OCI-LY1 (cell line): ENCODE results near the gene ASH1L.

Experiments used
- H2AFZ ChIP-seq: fragments of 200-600 bp; sonication (generic), shearing (Covaris generic); 2 replicates; pipeline ENCODE4 v1.6.0; 2014; ENCODE audit warnings: antibody characterized with exemption, mild to moderate bottlenecking, low read length
- H3F3A ChIP-seq: fragments of 200-600 bp; sonication (generic), shearing (Covaris generic); 2 replicates; pipeline ENCODE4 v1.6.0; 2014; ENCODE audit warnings: mild to moderate bottlenecking, antibody characterized with exemption, low read length, moderate library complexity; ENCODE audit not compliant: insufficient read depth
- H3K27ac ChIP-seq: fragments of 200-600 bp; sonication (generic); 2 replicates; pipeline ENCODE4 v1.5.1; 2014; ENCODE audit warnings: low read length, mixed run types, mild to moderate bottlenecking, low read depth; ENCODE audit not compliant: poor library complexity, severe bottlenecking
- H3K27me3 ChIP-seq: fragments of 200-600 bp; sonication (generic); 2 replicates; pipeline ENCODE4 v1.6.0; 2014; ENCODE audit warnings: antibody characterized with exemption, mild to moderate bottlenecking, low read length, moderate library complexity; ENCODE audit not compliant: insufficient read depth
- H3K36me3 ChIP-seq: fragments of 200-600 bp; sonication (generic); 2 replicates; pipeline ENCODE4 v1.6.1; 2014; ENCODE audit warnings: mild to moderate bottlenecking, antibody characterized with exemption, low read length, moderate library complexity, mixed read lengths; ENCODE audit not compliant: insufficient read depth
- H3K4me1 ChIP-seq: fragments of 200-600 bp; sonication (generic); 2 replicates; pipeline ENCODE4 v1.5.1; 2014; ENCODE audit warnings: mild to moderate bottlenecking, low read length, moderate library complexity; ENCODE audit not compliant: insufficient read depth, severe bottlenecking
- H3K4me2 ChIP-seq: fragments of 200-600 bp; sonication (generic), shearing (Covaris generic); 2 replicates; pipeline ENCODE4 v1.6.1; 2014; ENCODE audit warnings: low read length
- H3K4me3 ChIP-seq: fragments of 200-600 bp; sonication (generic); 2 replicates; pipeline ENCODE4 v1.5.1; 2014; ENCODE audit warnings: low read length, low read depth, mild to moderate bottlenecking, mixed read lengths; ENCODE audit not compliant: poor library complexity, severe bottlenecking
- H3K79me2 ChIP-seq: fragments of 200-600 bp; shearing (Covaris generic); 2 replicates; pipeline ENCODE4 v1.6.1; 2016; ENCODE audit warnings: mixed run types, low read length, mixed read lengths; ENCODE audit not compliant: insufficient read depth
- H3K9ac ChIP-seq: fragments of 200-600 bp; sonication (generic), shearing (Covaris generic); 2 replicates; pipeline ENCODE4 v1.6.1; 2014; ENCODE audit warnings: mild to moderate bottlenecking, low read length, mixed read lengths
- H3K9me2 ChIP-seq: fragments of 200-600 bp; sonication (generic), shearing (Covaris generic); 2 replicates; pipeline ENCODE4 v1.6.1; 2014; ENCODE audit warnings: low read depth, mild to moderate bottlenecking, low read length, mixed read lengths
- H3K9me3 ChIP-seq: fragments of 200-600 bp; shearing (Covaris generic); 2 replicates; pipeline ENCODE4 v1.6.1; 2014; ENCODE audit warnings: low read length, mixed read lengths
- H4K20me1 ChIP-seq: fragments of 200-600 bp; sonication (generic), shearing (Covaris generic); 2 replicates; pipeline ENCODE4 v1.6.0; 2016; ENCODE audit warnings: mild to moderate bottlenecking, low read length; ENCODE audit not compliant: insufficient read depth
- CTCF ChIP-seq: fragments of 200-600 bp; sonication (generic), shearing (Covaris generic); IDR thresholded peaks from 2 replicates; pipeline ENCODE4 v1.5.1; 2017; ENCODE audit warnings: mild to moderate bottlenecking, antibody characterized with exemption, low read length, moderate library complexity, mixed read lengths
- EZH2 ChIP-seq: fragments of 200-600 bp; sonication (generic), shearing (Covaris generic); IDR thresholded peaks from 2 replicates; pipeline ENCODE4 v1.8.0; 2017; ENCODE audit warnings: borderline replicate concordance, mixed run types, mild to moderate bottlenecking, antibody characterized with exemption, low read length, moderate library complexity, mixed read lengths

Gene ASH1L

GRCh38 chr1:155485945-155486344, 76.7 kb downstream of the ASH1L start:
- H3K4me2 ChIP-seq = no peak overlapping the region

GRCh38 chr1:155485222-155485621, 77.4 kb downstream of the ASH1L start:
- Histone ChIP-seq H3K27ac (no peak overlapping the region), H3K27me3 (no peaks in the 10 kb centered on the region), H3K9me3 (no peaks in the 10 kb centered on the region), H3K36me3 (peaks cover 32% of the 10 kb centered on the region), H3K4me2 (no peak overlapping the region), H3K9ac (no peak overlapping the region), H3K9me2 (no peaks in the 10 kb centered on the region), H3K79me2 (peaks cover 40% of the 10 kb centered on the region), H3F3A (no peaks in the 10 kb centered on the region), H4K20me1 (no peaks in the 10 kb centered on the region), H3K4me1 (peaks cover 4% of the 10 kb centered on the region), H3K4me3 (no peak overlapping the region), H2AFZ (no peak overlapping the region)
- TF ChIP-seq CTCF (no peak), EZH2 (no peak)

More at GRCh38 chr1:155485945-155486344, 76.7 kb downstream of the ASH1L start:
- Histone ChIP-seq H2AFZ (no peak overlapping the region), H3K79me2 (peaks cover 43% of the 10 kb centered on the region), H3K27me3 (no peaks in the 10 kb centered on the region), H3K9me2 (no peaks in the 10 kb centered on the region), H3K27ac (no peak overlapping the region), H3K9ac (no peak overlapping the region), H3K4me3 (no peak overlapping the region), H3F3A (no peaks in the 10 kb centered on the region), H3K4me1 (peaks cover 4% of the 10 kb centered on the region), H3K9me3 (no peaks in the 10 kb centered on the region), H4K20me1 (no peaks in the 10 kb centered on the region), H3K36me3 (peaks cover 26% of the 10 kb centered on the region)
- TF ChIP-seq CTCF = no peak
- no peak for TF ChIP-seq EZH2

GRCh38 chr1:155481741-155482241, 80.8 kb downstream of the ASH1L start:
- Histone ChIP-seq H3K4me3 (no peak overlapping the region), H3K27me3 (no peaks in the 10 kb centered on the region), H2AFZ (no peak overlapping the region), H3F3A (no peaks in the 10 kb centered on the region), H3K4me1 (peaks cover 12% of the 10 kb centered on the region), H3K9me3 (no peaks in the 10 kb centered on the region), H3K79me2 (peaks cover 29% of the 10 kb centered on the region), H3K9ac (no peak overlapping the region), H4K20me1 (no peaks in the 10 kb centered on the region), H3K27ac (no peak overlapping the region), H3K4me2 (no peak overlapping the region), H3K9me2 (no peaks in the 10 kb centered on the region), H3K36me3 (peaks cover 57% of the 10 kb centered on the region)
- TF ChIP-seq CTCF = no peak
- no peak for TF ChIP-seq EZH2
